Gastroesophageal sphincter (tissue), 4 donors: ENCODE data around the gene MGLL. TPM values are rescaled to one million over a fixed set of nuclear protein-coding genes. Genes with fewer than 3 reads are reported as not detected.
A peak's percentile ranks its signal among the peaks of the same experiment; 100 is the strongest.

Source experiments
- ATAC-seq: fragments of 150-250 bp; one replicate; pipeline ENCODE4 v1.9.1; 2016; ENCODE audit warnings: mild to moderate bottlenecking, moderate library complexity
- H3K27ac ChIP-seq, 4 donors: fragments of 200-600 bp; sonication (generic) in 3 of 4; 1 replicate in 3 of 4; 2 replicates in 1 of 4; pipeline ENCODE4 v1.5.1; 2016 to 2019
- H3K27me3 ChIP-seq: fragments of 200-600 bp; sonication (generic); one replicate; pipeline ENCODE4 v1.5.1; 2019
- H3K36me3 ChIP-seq, 2 donors: fragments of 200-600 bp; sonication (generic); one replicate each; pipeline ENCODE4 v1.5.1; 2019; ENCODE audit warnings: control low read depth in 1 of 2
- H3K4me1 ChIP-seq, 3 donors: fragments of 200-600 bp; sonication (generic); 1 replicate in 2 of 3; 2 replicates in 1 of 3; pipeline ENCODE4 v1.5.1; 2016 to 2019; ENCODE audit warnings: control low read depth in 2 of 3
- H3K4me3 ChIP-seq, 2 donors: fragments of 200-600 bp; sonication (generic); one replicate each; pipeline ENCODE4 v1.5.1; 2019; ENCODE audit warnings: mild to moderate bottlenecking in 1 of 2, moderate library complexity in 1 of 2
- H3K9me3 ChIP-seq, 3 donors: fragments of 200-600 bp; sonication (generic); one replicate each; pipeline ENCODE4 v1.5.1; 2017 to 2019; ENCODE audit warnings: control low read depth in 2 of 3
- CTCF ChIP-seq, 4 experiments: fragments of 200-600 bp in 2 of 4; fragments of 450-650 bp in 2 of 4; sonication (generic) in 1 of 4; IDR thresholded peaks; one replicate each; pipeline ENCODE4 v1.5.1; 2017 to 2019; ENCODE audit warnings: antibody characterized with exemption in 4 of 4, mild to moderate bottlenecking in 2 of 4, moderate library complexity in 2 of 4
- EP300 ChIP-seq: sonication (generic); formaldehyde crosslinking; IDR thresholded peaks from one replicate; pipeline ENCODE4 v1.6.1; 2017; ENCODE audit warnings: antibody characterized with exemption, mild to moderate bottlenecking
- POLR2A ChIP-seq, 2 donors: fragments of 450-650 bp; IDR thresholded peaks; one replicate each; pipeline ENCODE4 v1.6.1; 2017; ENCODE audit warnings: antibody characterized with exemption in 2 of 2, mild to moderate bottlenecking in 2 of 2, moderate library complexity in 1 of 2
- POLR2AphosphoS5 ChIP-seq: sonication (generic); formaldehyde crosslinking; IDR thresholded peaks from one replicate; pipeline ENCODE4 v1.6.1; 2017; ENCODE audit warnings: antibody characterized with exemption
- whole genome bisulfite sequencing, 2 donors: methylation state at CpG; one replicate each; pipeline ENCODE4 v1.1.5; 2018; ENCODE audit warnings: low coverage in 1 of 2; 5-methylcytosine and 5-hydroxymethylcytosine counted together
- total RNA-seq, 4 donors: library from RNA; depleted of rRNA; stranded (reverse); fragments of >200 nt; gene quantifications; one replicate each; pipeline ENCODE4 v1.1.0, GENCODE V29; 2016

Gene MGLL
- total RNA-seq, 4 donors from 2014 or later, result 39.2 to 171 (median 55.8) TPM

- Histone ChIP-seq H3K27ac (peak overlapping the region in 3 of 4 donors; percentile 38 to 78 (median 67)), H3K27me3 (no peaks in the 10 kb centered on the region), H3K9me3 (no peaks in the 10 kb centered on the region), H3K4me3 (no peak overlapping the region), H3K36me3 (peaks cover 0 to 41% of the 10 kb centered on the region in 2 donors), H3K4me1 (peaks cover 0 to 55% (median 16%) of the 10 kb centered on the region in 3 donors)
- no peak for ATAC-seq
- WGBS, 2 donors, result 80 to 86% methylated on average over 4 to 7 of the region's 17 CpGs
- no peak for TF ChIP-seq POLR2A (IDR thresholded peaks at IDR 0.05)
- no peak for TF ChIP-seq POLR2AphosphoS5
- no peak for TF ChIP-seq EP300
- TF ChIP-seq CTCF (IDR thresholded peaks at IDR 0.05), result no peak
Observed at GRCh38 chr3:127720985-127721935, 101.1 kb downstream of the MGLL start.

GRCh38 chr3:127720161-127720823 lies 102.0 kb downstream of the MGLL start:
- 93 to 96% methylated on average over 5 to 9 of the region's 15 CpGs for WGBS, 2 donors
- no peak for TF ChIP-seq POLR2A (IDR thresholded peaks at IDR 0.05)
- no peak for TF ChIP-seq CTCF (IDR thresholded peaks at IDR 0.05)
- no peak for TF ChIP-seq EP300
- no peak for TF ChIP-seq POLR2AphosphoS5
- peaks cover 0 to 58% (median 16%) of the 10 kb centered on the region in 3 donors for H3K4me1 ChIP-seq
- no peak for ATAC-seq
- no peaks in the 10 kb centered on the region for H3K9me3 ChIP-seq
- no peak overlapping the region for H3K4me3 ChIP-seq
- peaks cover 0 to 51% of the 10 kb centered on the region in 2 donors for H3K36me3 ChIP-seq
- H3K27me3 ChIP-seq, result no peaks in the 10 kb centered on the region
- H3K27ac ChIP-seq, result no peak overlapping the region

- H3K27ac ChIP-seq, result no peak overlapping the region
- H3K27me3 ChIP-seq, result no peaks in the 10 kb centered on the region
- ATAC-seq, result no peak
- no peak overlapping the region for H3K4me3 ChIP-seq
- no peaks in the 10 kb centered on the region for H3K9me3 ChIP-seq
- WGBS, 2 donors, result 67 to 99% methylated on average over 1 to 8 of the region's 8 CpGs
- TF ChIP-seq POLR2A (IDR thresholded peaks at IDR 0.05), result no peak
- TF ChIP-seq POLR2AphosphoS5, result no peak
- no peak for TF ChIP-seq EP300
- H3K4me1 ChIP-seq, result peaks cover 0 to 67% (median 16%) of the 10 kb centered on the region in 3 donors
- H3K36me3 ChIP-seq, result peaks cover 0 to 60% of the 10 kb centered on the region in 2 donors
Observed at GRCh38 chr3:127719369-127719768, 102.9 kb downstream of the MGLL start.

GRCh38 chr3:127718916-127719290 lies 103.4 kb downstream of the MGLL start:
- peaks cover 0 to 70% (median 16%) of the 10 kb centered on the region in 3 donors for H3K4me1 ChIP-seq
- TF ChIP-seq CTCF (IDR thresholded peaks at IDR 0.05) (no peak), EP300 (no peak), POLR2AphosphoS5 (no peak), POLR2A (IDR thresholded peaks at IDR 0.05) (no peak)
- WGBS, 2 donors, result 60% methylated on average over 1 of the region's 3 CpGs; no CpG with 5 or more reads in 1 of the 2 donors

DNA sequence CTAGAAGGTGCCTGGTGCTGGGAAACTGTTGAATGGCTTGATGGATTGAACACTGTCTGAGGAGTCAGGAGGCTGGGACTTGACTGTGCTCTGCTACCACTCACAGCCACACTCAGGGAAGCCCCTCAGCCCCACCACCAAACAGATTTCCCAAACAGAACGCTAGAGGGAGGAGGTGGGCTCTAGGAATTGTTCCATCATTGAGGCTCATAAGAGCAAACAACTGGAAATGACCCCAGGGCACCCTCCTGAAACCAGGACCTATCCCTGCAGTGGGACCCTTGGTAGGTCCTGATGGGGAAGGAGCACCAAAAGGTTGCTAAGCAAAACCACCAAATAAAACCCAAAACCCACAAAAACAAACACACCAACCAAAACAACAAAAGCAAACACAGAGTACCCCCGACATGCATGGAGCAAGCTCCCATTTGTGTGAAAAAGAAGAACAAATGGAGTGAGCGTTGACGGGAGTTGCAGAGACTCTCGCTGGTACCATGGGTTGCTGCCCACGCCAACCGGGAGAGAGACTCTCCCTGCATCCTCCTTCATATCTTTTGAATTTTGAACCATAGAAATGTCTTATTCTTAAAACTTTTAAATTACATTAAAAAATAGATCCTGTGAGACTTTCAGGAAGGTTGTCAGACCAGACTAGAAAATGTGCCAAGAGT lies 103.9 kb downstream of the MGLL start:
- H3K4me3 ChIP-seq, result no peak overlapping the region
- H3K27me3 ChIP-seq, result no peaks in the 10 kb centered on the region
- H3K27ac ChIP-seq, result peak overlapping the region in 1 of 4 donors; percentile 29
- no peak for ATAC-seq
- H3K36me3 ChIP-seq, result peaks cover 0 to 66% of the 10 kb centered on the region in 2 donors
- peaks cover 0 to 71% (median 13%) of the 10 kb centered on the region in 3 donors for H3K4me1 ChIP-seq
- TF ChIP-seq POLR2AphosphoS5 (no peak), EP300 (no peak), POLR2A (IDR thresholded peaks at IDR 0.05) (no peak), CTCF (IDR thresholded peaks at IDR 0.05) (no peak)
- WGBS, 2 donors, result 95% methylated on average over 6 of the region's 7 CpGs; no CpG with 5 or more reads in 1 of the 2 donors
- H3K9me3 ChIP-seq, result no peaks in the 10 kb centered on the region

More at GRCh38 chr3:127718916-127719290, 103.4 kb downstream of the MGLL start:
- no peak overlapping the region for H3K4me3 ChIP-seq
- no peak for ATAC-seq
- peaks cover 0 to 65% of the 10 kb centered on the region in 2 donors for H3K36me3 ChIP-seq
- H3K27me3 ChIP-seq, result no peaks in the 10 kb centered on the region
- no peaks in the 10 kb centered on the region for H3K9me3 ChIP-seq
- H3K27ac ChIP-seq, result no peak overlapping the region
